Gastrocnemius medialis (tissue), 4 donors: ENCODE results near the gene NUDT8.

Experiments
- CTCF ChIP-seq, 5 experiments: fragments of 450-650 bp in 3 of 5; fragments of 200-600 bp in 2 of 5; sonication (generic) in 2 of 5; IDR thresholded peaks in 4 of 5; conservative IDR thresholded peaks in 1 of 5; 1 replicate in 4 of 5; 2 replicates in 1 of 5; pipeline ENCODE4 v1.5.1; 2016 to 2019; ENCODE audit warnings: antibody characterized with exemption in 5 of 5, mild to moderate bottlenecking in 3 of 5, moderate library complexity in 3 of 5
- POLR2A ChIP-seq, 2 donors: fragments of 450-650 bp; IDR thresholded peaks; one replicate each; pipeline ENCODE4 v1.6.1; 2017; ENCODE audit warnings: antibody characterized with exemption in 2 of 2, mild to moderate bottlenecking in 2 of 2, moderate library complexity in 2 of 2

DNA sequence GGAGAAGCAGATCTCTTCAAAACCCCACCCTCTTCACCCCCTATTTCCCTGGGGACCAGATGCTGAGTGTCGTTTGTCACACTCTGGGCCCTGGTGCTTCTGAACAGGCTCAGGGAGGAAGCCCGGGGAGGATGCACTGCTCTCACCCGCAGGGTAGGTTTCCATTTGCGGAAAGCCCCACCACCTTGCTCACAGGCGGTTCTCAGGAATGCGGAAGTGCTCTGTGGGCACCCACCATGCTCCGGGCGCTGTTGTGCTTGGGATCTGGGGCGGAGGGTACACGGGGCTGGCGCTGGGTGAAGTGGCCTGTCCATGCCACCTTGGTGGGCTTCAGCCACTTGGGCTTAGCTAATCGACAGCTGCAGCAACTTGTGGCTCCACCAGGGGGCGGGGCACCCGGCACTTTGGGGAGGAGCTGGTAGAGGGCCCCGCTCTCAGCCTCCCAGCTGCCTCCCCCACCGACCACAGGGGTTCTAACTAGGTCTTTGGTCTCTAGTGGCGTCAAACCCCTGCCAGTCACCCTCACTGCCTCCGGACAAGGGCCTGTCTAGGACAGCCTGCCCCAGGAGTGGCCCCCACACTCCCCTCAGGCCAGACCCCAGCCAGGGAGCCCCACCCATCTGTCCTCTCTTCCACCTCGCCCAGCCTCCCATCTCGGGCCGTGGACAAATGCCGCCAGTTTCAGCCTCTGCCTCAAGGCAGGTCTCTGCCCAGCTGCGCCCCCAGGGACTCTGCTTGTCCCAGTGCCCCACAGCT lies 15.6 kb downstream of the NUDT8 start:
- TF ChIP-seq CTCF (IDR thresholded peaks at IDR 0.05 in 4 of 5, conservative IDR thresholded peaks at IDR 0.05 in 1 of 5) (peak; percentile 49 to 79 (median 74)), POLR2A (IDR thresholded peaks at IDR 0.05) (no peak)
